GM19468 (cell line): ENCODE results near the gene PPFIA3.

ENCODE experiments used
- ATAC-seq: cut with Tn5 transposase; IDR thresholded peaks from one replicate; pipeline ENCODE4 v1.9.1; 2021; ENCODE audit warnings: mild to moderate bottlenecking, moderate library complexity, moderate number of reproducible peaks; ENCODE audit not compliant: unreplicated experiment; ENCODE audit errors: extremely low read depth

Gene PPFIA3

GRCh38 chr19:49148044-49148682 lies 28.8 kb downstream of the PPFIA3 start:
- ATAC-seq, result no peak

GRCh38 chr19:49148784-49149651 lies 29.7 kb downstream of the PPFIA3 start:
- no peak for ATAC-seq

- no peak for ATAC-seq
Observed at GRCh38 chr19:49149652-49150105, 30.3 kb downstream of the PPFIA3 start.

GRCh38 chr19:49150106-49150943 lies 31.0 kb downstream of the PPFIA3 start:
- no peak for ATAC-seq

- ATAC-seq, result no peak
Observed at GRCh38 chr19:49150944-49151243, 31.6 kb downstream of the PPFIA3 start.

- ATAC-seq, result no peak
Observed at GRCh38 chr19:49151267-49152118, 32.1 kb downstream of the PPFIA3 start.

GRCh38 chr19:49152119-49152550 lies 32.8 kb downstream of the PPFIA3 start:
- no peak for ATAC-seq

GRCh38 chr19:49153167-49153809 lies 33.9 kb downstream of the PPFIA3 start:
- no peak for ATAC-seq

GRCh38 chr19:49154279-49154678 lies 34.9 kb downstream of the PPFIA3 start:
- no peak for ATAC-seq

GRCh38 chr19:49155005-49155819 lies 35.9 kb downstream of the PPFIA3 start, which contains the start of gene HRC:
Gene HRC (minus strand): TSS chr19:49155396. CDS start chr19:49155237, 159 bp downstream.
- ATAC-seq, result no peak

GRCh38 chr19:49155820-49156346 lies 36.5 kb downstream of the PPFIA3 start:
- no peak for ATAC-seq

- no peak for ATAC-seq
Observed at GRCh38 chr19:49157445-49158224, 38.3 kb downstream of the PPFIA3 start, which contains the start of gene TRPM4. Gene TRPM4 (plus strand): TSS chr19:49157792. CDS start chr19:49157867, 75 bp downstream.

GRCh38 chr19:49160450-49161189 lies 41.3 kb downstream of the PPFIA3 start:
- ATAC-seq, result no peak

GRCh38 chr19:49161987-49162386 lies 42.6 kb downstream of the PPFIA3 start:
- no peak for ATAC-seq

GRCh38 chr19:49165111-49165750 lies 45.9 kb downstream of the PPFIA3 start:
- ATAC-seq, result no peak

- no peak for ATAC-seq
Observed at GRCh38 chr19:49165865-49166301, 46.5 kb downstream of the PPFIA3 start.
